Testis (tissue), 2 donors: ENCODE measurements around the gene OGFOD3.

Source experiments
- POLR2A ChIP-seq: fragments of 450-650 bp; IDR thresholded peaks from one replicate; pipeline ENCODE4 v1.6.1; 2017; ENCODE audit warnings: antibody characterized with exemption, mild to moderate bottlenecking, moderate library complexity
- TF ChIP-seq, protein P1 (sequence below), 3 experiments: fragments of 450-650 bp in 2 of 3; fragments of 200-600 bp in 1 of 3; sonication (generic) in 1 of 3; IDR thresholded peaks; one replicate each; pipeline ENCODE4 v1.5.1; 2016 to 2019; ENCODE audit warnings: antibody characterized with exemption in 3 of 3, mild to moderate bottlenecking in 2 of 3, moderate library complexity in 1 of 3

DNA sequence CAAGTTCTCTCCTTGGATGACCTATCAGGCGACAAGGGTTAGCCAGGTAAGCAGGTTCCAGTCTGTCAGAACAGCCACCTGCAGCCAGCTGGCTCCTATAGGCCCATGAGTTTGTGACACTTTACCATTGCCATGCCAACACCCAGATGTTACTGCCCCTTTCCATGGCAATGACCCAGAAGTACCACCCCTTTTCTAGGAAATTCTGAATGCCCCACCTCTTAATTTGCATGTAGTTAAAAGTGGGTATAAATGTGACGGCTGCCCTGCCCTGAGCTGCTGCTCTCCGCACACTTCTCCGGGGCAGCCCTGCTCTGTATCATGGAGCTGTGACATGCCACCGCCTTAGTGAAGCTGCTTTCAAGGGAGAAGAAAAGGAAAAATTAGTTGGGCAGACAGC is 74.8 kb downstream of the OGFOD3 start:
- TF ChIP-seq, protein P1, sequence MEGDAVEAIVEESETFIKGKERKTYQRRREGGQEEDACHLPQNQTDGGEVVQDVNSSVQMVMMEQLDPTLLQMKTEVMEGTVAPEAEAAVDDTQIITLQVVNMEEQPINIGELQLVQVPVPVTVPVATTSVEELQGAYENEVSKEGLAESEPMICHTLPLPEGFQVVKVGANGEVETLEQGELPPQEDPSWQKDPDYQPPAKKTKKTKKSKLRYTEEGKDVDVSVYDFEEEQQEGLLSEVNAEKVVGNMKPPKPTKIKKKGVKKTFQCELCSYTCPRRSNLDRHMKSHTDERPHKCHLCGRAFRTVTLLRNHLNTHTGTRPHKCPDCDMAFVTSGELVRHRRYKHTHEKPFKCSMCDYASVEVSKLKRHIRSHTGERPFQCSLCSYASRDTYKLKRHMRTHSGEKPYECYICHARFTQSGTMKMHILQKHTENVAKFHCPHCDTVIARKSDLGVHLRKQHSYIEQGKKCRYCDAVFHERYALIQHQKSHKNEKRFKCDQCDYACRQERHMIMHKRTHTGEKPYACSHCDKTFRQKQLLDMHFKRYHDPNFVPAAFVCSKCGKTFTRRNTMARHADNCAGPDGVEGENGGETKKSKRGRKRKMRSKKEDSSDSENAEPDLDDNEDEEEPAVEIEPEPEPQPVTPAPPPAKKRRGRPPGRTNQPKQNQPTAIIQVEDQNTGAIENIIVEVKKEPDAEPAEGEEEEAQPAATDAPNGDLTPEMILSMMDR (IDR thresholded peaks at IDR 0.05): no peak
- no peak for TF ChIP-seq POLR2A
